GM12873 (cell line): ENCODE results near the gene NAGLU.

Experiments
- TF ChIP-seq, protein P1 (sequence below): IDR thresholded peaks from 2 replicates; pipeline ENCODE4 v1.5.1; 2012; ENCODE audit warnings: low read depth, mild to moderate bottlenecking, moderate library complexity, low read length, control low read depth; ENCODE audit not compliant: insufficient read depth; ENCODE audit errors: missing control alignments

Gene NAGLU

DNA sequence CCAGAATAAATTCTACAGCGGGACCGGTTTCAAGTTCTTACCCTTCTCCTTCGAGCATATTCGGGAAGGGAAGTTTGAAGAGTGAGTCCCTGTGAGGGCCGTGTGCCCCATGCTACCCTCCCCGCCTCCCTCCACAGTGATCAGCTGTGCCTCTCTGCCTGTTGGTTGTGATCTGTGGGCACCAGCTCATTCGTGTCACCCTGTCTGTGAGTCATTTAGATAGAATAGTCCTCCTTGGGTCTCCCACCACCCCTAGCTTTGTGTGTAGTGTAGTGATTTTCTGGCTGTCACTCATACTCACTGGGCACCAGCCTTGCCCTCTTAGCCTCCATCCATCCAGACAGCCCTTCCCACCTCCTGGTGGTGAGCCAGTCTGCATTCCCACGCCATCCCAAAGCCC, 15.0 kb upstream of the NAGLU start:
- TF ChIP-seq, protein P1, sequence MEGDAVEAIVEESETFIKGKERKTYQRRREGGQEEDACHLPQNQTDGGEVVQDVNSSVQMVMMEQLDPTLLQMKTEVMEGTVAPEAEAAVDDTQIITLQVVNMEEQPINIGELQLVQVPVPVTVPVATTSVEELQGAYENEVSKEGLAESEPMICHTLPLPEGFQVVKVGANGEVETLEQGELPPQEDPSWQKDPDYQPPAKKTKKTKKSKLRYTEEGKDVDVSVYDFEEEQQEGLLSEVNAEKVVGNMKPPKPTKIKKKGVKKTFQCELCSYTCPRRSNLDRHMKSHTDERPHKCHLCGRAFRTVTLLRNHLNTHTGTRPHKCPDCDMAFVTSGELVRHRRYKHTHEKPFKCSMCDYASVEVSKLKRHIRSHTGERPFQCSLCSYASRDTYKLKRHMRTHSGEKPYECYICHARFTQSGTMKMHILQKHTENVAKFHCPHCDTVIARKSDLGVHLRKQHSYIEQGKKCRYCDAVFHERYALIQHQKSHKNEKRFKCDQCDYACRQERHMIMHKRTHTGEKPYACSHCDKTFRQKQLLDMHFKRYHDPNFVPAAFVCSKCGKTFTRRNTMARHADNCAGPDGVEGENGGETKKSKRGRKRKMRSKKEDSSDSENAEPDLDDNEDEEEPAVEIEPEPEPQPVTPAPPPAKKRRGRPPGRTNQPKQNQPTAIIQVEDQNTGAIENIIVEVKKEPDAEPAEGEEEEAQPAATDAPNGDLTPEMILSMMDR: no peak

DNA sequence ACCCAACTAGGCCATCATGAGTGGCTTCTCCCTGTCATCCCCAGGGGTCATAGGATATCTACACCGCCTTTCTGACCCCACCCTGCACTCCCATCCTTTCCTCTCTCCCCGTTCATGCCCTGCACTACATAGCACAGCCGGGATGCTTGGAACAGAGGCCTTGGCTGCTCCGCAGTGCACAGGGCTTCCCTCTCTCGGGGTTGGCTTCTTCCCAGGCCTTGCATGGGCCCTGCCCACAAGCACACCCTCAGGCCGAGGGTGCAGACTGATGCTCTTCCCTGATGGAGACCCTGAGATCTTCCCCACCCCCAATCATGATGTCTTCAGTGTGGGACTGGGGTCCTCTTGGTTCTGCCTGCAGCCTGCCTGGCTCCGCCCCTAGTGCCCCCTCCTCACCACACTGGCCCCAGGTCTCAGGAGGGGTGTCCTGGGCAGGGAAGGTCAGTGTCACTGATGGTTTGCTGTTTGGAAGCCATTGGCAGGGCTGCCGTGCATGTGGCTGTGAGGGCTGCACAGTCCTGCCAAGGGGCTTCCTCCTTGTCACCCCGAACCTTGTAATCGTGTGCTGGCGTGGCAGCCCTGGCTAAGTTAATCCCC, 14.3 kb upstream of the NAGLU start:
- TF ChIP-seq, protein P1: no peak

DNA sequence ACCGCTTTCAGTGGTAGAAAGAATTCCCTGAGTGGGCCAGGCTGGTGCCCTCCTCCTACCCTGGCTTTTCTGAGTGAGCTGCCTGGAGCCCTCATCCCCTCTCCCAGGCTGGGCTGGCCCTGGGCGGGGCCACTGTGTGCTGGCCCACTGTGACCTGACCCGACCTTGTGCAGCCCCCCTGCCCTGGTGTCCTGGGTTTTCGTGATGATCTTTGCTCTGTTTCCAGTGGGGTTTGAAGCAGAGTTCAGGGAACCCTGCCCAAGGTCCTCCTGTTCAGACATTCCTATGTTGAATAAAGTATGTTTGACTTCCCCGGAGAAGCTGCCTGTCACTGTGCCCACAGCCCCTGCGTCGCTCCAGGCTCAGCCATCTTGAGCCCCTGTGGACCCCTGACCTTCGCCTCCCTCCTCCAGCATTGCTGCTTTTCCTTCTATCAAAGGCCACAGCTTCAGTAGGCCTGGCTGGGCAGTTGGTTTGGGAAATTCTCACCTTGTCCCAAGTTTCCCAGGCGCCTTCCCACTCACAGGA, 13.7 kb upstream of the NAGLU start:
- TF ChIP-seq, protein P1: no peak

DNA sequence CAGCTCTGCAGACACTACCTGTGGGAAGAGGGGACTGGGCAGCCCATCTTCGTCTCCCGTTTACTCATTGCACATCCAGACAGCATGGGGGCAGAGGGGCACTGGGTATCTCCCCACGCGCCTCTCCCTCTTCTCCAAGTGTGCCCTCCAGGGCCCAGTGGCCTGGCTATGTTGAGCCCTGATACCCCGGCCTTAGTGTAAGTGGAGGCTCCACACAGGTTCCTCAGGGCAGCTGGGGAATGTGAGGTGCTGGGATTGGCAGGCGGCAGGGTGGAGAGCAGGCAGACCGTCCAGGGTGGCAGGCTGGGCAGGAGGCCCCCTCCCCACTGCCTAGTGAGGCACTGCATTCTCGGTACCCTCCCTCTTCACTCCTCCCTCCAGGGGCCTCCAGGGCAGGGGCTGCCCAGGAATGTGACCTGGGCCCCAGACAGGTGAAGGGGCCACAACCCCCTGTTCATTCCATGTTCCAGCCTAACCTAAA, 13.2 kb upstream of the NAGLU start:
- TF ChIP-seq, protein P1: no peak

DNA sequence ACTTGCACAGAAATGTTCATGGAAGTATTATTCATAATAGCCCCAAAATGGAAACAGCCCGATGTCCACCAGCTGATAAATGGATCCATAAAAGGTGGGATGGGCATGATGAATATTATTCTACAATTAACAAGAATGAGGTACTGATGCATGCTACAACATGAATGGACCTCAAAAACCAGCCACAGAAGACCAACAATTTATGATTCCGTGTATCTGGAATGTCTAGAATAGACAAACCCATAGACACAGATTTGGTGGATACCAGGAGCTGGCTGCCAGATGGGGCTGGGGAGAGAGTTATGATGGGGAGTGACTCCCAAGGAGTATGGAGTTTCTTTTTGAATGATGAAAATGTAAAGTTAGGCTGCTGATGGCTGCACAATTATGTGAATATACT, 10.8 kb upstream of the NAGLU start:
- TF ChIP-seq, protein P1: no peak

DNA sequence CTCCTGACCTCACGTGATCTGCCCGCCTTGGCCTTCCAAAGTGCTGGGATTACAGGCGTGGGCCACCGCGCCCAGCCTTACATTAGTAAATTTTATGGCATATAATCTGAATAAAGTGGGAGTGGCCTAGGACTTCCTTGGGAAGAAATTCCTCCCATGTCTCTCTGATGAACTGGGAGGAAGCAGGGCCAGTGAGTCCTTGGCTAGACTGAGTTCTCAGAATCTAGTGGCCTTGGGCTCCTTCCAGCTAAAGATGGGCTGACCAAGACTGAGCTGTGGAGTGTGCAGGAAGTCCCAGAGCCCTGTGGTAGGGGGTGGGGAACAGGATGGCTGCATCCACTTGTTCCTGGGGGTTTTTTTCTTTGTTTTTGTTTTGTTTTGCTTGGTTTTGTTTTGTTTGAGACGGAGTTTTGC, 10.0 kb upstream of the NAGLU start:
- TF ChIP-seq, protein P1: no peak

DNA sequence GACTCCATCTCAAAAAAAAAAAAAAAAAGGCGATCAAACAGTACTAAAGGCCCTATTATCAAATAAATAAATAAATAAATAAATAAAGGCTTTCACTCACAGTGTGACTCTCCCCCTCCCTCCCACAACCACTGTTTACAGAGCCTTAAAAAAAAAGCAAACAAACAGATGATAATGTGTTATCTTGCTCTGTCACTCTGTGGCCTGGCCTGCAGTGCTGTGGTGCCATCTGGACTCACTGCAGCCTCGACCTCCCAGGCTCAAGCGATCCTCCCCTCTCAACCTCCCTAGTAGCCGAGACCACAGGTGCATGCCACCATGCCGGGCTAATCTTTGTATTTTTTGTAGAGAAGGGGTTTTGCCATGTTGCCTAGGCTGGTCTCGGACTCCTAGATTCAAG, 8.1 kb upstream of the NAGLU start:
- TF ChIP-seq, protein P1: no peak

DNA sequence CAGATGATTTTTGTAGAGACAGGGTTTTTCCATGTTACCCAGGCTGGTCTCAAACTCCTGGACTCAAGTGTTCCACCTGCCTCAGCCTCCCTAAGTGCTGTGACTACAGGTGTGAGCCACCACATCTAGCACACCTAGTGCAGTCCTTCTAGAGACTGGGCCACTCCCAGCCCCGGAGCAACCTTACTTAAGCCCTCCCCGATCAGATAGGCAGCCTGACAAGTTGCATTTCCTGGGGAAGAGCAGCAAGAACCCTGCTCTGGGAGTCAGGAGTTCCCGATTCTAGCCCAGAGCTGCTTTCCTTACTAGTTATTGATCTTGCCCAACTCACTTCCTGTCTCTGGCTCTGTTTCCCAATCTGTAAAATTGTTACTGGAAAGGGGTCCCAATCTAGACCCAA, 7.0 kb upstream of the NAGLU start:
- TF ChIP-seq, protein P1: no peak
